ENCODE data around the gene POLR2L. TPM values are rescaled to one million over a fixed set of nuclear protein-coding genes. Genes with fewer than 3 reads are reported as not detected.
A peak's percentile ranks its signal among the peaks of the same experiment; 100 is the strongest.

POLR2L gene
- total and polyA plus RNA-seq, 2 of the 13 experiments (the other 11 are each of a cell fraction or from before 2014, with no cell fraction given): 104 to 114 TPM

GRCh38 chr11:795634-796564 is 46.4 kb downstream of the POLR2L start (continued):
- peak; percentile 17; the same call in 1 of the 2 replicates for TF ChIP-seq PATZ1 (CRISPR knock-in tag; IDR thresholded peaks at IDR 0.05)
- no peak for TF ChIP-seq TEAD3 (CRISPR knock-in tag; optimal IDR thresholded peaks at IDR 0.05; ENCODE audit: borderline replicate concordance)
- no peak for TF ChIP-seq HOXA9 (CRISPR knock-in tag; IDR thresholded peaks at IDR 0.05; ENCODE audit: borderline replicate concordance)
- TF ChIP-seq ZSCAN22 (CRISPR knock-in tag; IDR thresholded peaks at IDR 0.05): no peak
- TF ChIP-seq ZNF609 (CRISPR knock-in tag; IDR thresholded peaks at IDR 0.05; ENCODE audit: borderline replicate concordance): no peak
- peak; percentile 39 for TF ChIP-seq SKI (IDR thresholded peaks at IDR 0.05; ENCODE audit: partially characterized antibody)
- peak; percentile 29; the same call in 1 of the 2 replicates for TF ChIP-seq ELF3 (CRISPR knock-in tag; IDR thresholded peaks at IDR 0.05)
- 0 out of 2 replicates have a peak, but pooled peaks have one; percentile 18 for TF ChIP-seq ZNF839 (CRISPR knock-in tag; IDR thresholded peaks at IDR 0.05; ENCODE audit: borderline replicate concordance)
- peak; percentile 43 for TF ChIP-seq AGO2 (optimal IDR thresholded peaks at IDR 0.05; ENCODE audit: low read depth, low read length)
- TF ChIP-seq HNRNPLL (IDR thresholded peaks at IDR 0.05; ENCODE audit: low read depth, low read length, poor library complexity, severe bottlenecking): peak; percentile 26
- no peak for TF ChIP-seq NFKB2 (CRISPR knock-in tag; IDR thresholded peaks at IDR 0.05; ENCODE audit: borderline replicate concordance)
- TF ChIP-seq ZNF691 (CRISPR knock-in tag; IDR thresholded peaks at IDR 0.05; ENCODE audit: borderline replicate concordance, low read depth): 0 out of 2 replicates have a peak, but pooled peaks have one; percentile 16
- TF ChIP-seq TAF1 (CRISPR knock-in tag; IDR thresholded peaks at IDR 0.05): peak; percentile 58; the same call in 1 of the 2 replicates
- peak; percentile 2; the same call in 1 of the 2 replicates for TF ChIP-seq MTA1 (CRISPR knock-in tag; IDR thresholded peaks at IDR 0.05; ENCODE audit: borderline replicate concordance)
- peak; percentile 97 for TF ChIP-seq IRF2 (CRISPR knock-in tag; IDR thresholded peaks at IDR 0.05)
- TF ChIP-seq HNF1B (CRISPR knock-in tag; IDR thresholded peaks at IDR 0.05): peak; percentile 36; the same call in 1 of the 2 replicates
- peak; percentile 78; the same call in 1 of the 2 replicates for TF ChIP-seq MXD1 (CRISPR knock-in tag; IDR thresholded peaks at IDR 0.05)
